ENCODE measurements around the gene KIF13A.
A peak's percentile ranks its signal among the peaks of the same experiment; 100 is the strongest.

The KIF13A gene

DNA sequence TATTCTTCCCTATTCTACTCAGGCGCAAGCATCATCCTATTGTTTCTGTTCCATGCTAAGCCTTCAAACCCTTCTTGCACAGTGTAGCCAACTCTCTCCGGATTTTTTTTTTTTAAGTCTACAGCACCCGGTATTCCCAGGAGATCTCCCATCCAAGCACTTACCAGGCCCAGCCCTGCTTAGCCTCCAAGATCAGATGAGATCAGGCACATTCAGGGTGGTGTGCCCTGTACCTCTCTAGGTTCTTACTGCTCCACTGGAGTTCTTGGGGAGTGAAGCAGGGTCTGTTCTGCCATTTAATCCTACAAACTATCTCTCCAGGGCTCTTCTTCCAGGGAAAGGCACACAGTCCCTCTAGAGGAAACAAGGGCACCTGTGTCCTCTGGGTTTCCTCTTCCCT is 265.8 kb downstream of the KIF13A start:
- no peak for DNase-seq (ENCODE audit: low spot score)

DNA sequence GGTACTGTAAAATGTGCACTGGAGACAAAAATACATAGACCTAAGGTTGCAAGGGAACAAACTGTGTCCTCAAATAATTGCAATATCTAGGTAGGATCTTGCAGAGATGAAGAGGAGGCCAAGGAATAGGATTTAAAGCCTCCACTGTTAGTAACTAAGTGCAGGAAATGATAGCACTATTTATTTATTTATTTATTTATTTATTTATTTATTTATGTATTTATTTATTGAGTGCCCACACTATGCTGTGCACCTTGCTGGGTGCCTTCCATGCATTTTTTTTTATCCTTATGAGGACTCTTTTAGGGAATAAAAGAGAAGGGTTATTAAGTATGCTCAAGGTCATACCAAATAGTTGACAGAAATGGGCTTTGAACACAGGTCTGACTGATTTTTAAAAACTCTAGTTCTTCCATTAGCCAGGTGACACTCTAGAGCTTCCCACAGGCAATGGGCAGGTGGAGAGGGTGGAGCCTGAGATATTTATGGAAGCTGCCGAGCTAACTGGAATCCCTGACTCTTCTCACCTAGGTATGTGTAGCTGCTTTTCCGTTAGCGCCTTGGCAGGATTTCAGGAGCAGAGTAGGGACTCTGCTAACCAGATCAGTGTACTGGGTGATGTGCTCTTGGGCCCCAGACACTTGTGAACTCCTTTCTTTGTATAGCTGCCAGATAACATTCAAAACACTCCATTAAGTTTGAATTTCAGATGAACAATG is 268.0 kb downstream of the KIF13A start:
- DNase-seq (ENCODE audit: low spot score) = no peak

DNA sequence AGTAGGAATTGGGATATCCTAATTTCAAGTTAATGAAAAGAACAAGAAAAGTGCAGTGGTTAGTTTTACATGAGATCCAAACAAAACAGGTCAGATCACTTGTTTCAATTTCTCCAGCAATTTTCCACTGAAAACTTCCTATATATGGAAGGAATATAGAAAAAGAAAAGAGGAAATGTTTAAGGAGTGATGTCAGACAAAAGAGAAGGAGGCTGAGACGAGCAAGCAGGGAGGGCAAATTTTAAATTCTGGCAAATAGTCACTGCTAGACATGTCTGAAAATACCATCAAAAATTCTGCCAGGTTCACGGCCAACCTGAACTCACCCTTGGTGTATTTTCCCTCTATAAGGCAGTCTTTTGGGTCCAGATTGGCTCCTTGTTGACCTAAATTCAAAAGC is 271.2 kb downstream of the KIF13A start:
- no peak for DNase-seq (ENCODE audit: low spot score)

DNA sequence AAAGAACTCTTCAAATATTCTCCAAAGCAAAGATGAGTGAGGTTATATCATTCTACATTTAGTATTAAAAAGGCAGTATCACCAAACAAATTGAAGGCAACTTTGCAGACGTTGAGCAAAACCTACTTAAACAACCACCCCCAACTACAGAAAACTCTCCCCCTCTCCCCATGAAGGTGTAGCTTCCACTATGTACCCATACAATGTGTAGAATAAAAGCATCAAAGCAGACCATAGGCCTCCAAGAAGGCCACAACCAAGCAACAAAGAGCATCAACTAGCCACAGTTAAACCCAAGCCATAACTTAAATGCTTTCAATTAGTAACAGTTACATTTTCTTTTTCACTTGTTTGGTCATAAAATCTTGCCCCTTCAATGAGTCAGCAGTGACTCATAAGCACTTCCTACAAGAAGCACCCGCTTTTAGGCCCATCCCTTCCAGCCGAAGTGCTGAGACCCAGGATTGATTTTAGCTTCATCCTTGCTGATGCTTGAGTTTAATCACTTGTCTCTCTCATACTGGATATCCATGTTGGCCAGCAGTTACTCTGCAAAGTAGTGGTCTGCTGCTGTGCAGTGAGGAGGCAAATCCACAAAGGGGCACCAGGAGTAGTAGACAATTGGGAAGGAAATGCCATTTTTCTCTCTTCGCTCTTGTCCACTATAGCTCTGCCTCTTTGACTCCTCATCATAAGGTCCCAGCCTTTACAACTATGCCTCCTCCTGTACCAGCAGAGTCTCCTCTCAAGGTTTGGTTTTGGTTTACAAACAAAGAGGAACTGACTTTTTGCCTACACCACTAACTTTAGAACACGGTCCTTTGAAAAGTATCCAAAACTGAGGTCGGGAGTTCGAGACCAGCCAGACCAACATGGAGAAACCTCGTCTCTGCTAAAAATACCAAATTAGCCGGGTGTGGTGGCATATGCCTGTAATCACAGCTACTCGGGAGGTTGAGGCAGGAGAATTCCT is 272.3 kb downstream of the KIF13A start:
- DNase-seq (ENCODE audit: low spot score) = peak; percentile 95

DNA sequence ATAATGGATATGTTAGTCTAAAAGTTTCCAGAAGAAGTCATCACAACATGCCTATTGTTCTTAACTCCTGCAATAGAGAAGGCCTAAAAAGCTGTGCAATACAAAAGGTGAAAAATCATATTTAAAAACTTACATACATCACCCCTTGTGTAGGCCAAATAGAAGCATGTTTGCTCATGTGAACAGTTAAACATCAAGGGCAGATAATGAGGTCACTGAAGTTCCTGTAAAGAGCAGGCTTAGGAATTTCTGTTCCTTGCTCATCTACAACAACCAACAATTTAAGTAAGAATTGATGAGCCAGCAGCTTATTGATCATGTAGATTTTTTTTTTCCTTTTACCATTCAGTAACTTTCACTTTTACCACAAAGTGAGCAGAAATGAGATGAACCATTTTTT is 273.3 kb downstream of the KIF13A start:
- DNase-seq (ENCODE audit: low spot score) = no peak

DNA sequence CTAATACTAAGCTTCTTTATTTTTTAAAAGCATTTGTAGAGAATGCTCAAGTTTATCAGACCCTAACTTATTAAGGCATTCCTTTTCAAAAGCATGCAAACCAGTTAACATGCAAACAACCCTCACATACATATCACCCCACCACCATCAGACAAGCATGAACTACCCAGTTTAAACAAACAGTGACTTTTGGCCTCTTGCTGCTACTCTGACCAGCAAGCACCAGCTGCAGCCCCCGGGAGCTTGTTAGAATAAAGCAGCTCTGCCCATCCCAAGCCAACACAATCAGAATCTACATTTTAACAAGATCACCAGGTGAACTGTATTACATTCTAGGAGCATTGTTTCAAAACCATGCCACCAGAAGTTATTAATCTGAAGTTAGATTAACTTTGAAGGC is 274.9 kb downstream of the KIF13A start:
- DNase-seq (ENCODE audit: low spot score) = no peak

DNA sequence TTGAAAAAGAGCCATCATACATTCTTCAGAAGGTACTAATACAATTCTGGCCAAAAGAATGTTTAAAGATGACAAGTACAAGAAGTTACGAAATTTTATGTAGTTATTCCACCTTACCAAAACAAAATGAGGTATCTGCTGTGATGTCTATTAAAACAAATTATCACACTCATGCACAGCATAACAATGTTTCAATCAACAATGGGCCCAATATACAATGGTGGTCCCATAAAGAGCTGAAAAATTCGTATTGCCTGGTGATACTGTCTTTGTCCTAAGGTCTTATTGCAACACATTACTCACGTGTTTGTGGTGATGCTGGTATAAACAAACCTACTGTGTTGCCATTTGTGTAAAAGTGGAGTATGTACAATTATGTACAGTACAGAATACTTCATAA is 277.1 kb downstream of the KIF13A start:
- no peak for DNase-seq (ENCODE audit: low spot score)

DNA sequence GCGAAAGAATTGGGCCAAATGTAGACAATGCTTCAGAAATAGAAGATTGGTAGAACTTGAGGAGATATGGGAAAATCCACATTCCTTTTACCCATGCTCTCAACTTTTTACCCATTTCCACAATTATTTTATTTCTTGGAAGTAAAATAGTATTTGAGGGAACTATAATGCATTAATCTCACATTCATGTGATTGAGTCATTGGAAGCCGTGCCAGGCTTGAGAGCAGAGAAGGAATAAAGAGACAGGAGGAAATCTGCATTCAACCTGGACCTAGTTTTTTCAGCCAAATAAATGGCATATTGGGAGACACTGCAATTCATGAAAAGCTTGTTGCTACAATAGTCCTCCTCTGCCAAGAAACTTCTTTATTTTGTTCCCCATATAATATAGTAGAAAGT is 278.0 kb downstream of the KIF13A start:
- DNase-seq (ENCODE audit: low spot score) = no peak

Measured in RKO (cell line).